HepG2 (cell line): Measurements from ENCODE around the gene NINL. TPM values are rescaled to one million over a fixed set of nuclear protein-coding genes. Genes with fewer than 3 reads are reported as not detected.
"Not testable (repeated sequence)": the region's sequence is repeated elsewhere in the genome, so short reads cannot be mapped to it uniquely, and the experiment has no call there.

Experiments
- ATAC-seq: fragments of 200-7000 bp; cut with Tn5 transposase; 3 replicates; pipeline ENCODE4 v1.9.1; 2020; ENCODE audit warnings: mild to moderate bottlenecking, moderate library complexity
- BruUV-seq: library from RNA; stranded (reverse); fragments of 400-500 nt; replicated peaks from 2 replicates; lab custom pipeline; 2021; lab: Mats Ljungman, UMichigan
- CTCF ChIA-PET: fragments of 300-600 bp; formaldehyde crosslinking; extraction: SDS; loops from one replicate; lab custom pipeline; 2021; ENCODE audit warnings: low total read pairs, inconsistent platforms, low intra/inter-chr PET ratio; lab: Yijun Ruan, JAX
- POLR2A ChIA-PET: fragments of 350-600 bp; sonication (Branson Sonifier 250); formaldehyde crosslinking; loops from one replicate; lab custom pipeline; 2020; ENCODE audit warnings: antibody characterized with exemption, inconsistent platforms; lab: Yijun Ruan, JAX
- DNase-seq: peaks from one replicate; pipeline ENCODE4 v3.0.0-alpha.2; 2015; ENCODE audit warnings: low spot score
- FAIRE-seq: peaks from 3 replicates; lab custom pipeline; 2011; peaks lifted over from hg19 to GRCh38; lab: Jason Lieb, UNC
- H2AFZ ChIP-seq: one replicate; pipeline ENCODE4 v1.6.1; 2011; ENCODE audit warnings: low read length, inconsistent platforms
- H3K27ac ChIP-seq: fragments of 300-600 bp; 3 replicates; pipeline ENCODE4 v1.8.0; 2011; ENCODE audit warnings: mixed run types, mild to moderate bottlenecking, mixed read lengths, low read length, inconsistent platforms; ENCODE audit not compliant: insufficient read depth; ENCODE audit errors: extremely low read length
- H3K27me3 ChIP-seq, 2 experiments: fragments of 200-600 bp in 1 of 2; 2 replicates in 1 of 2; 3 replicates in 1 of 2; pipeline versions ENCODE4 v1.6.0 to v1.8.0; 2011; ENCODE audit warnings: low read length in 2 of 2, mild to moderate bottlenecking in 2 of 2, moderate library complexity in 2 of 2, inconsistent platforms in 1 of 2; ENCODE audit not compliant: insufficient read depth in 2 of 2, control insufficient read depth in 1 of 2
- H3K36me3 ChIP-seq, 2 experiments: fragments of 200-600 bp in 1 of 2; replicated peaks in 1 of 2; 2 replicates in 1 of 2; 3 replicates in 1 of 2; pipeline versions ENCODE4 v1.5.1 to v1.8.0; 2011; ENCODE audit warnings: low read length in 2 of 2, inconsistent platforms in 1 of 2; ENCODE audit not compliant: insufficient read depth in 2 of 2, control insufficient read depth in 1 of 2
- H3K4me1 ChIP-seq: 2 replicates; pipeline ENCODE4 v1.5.1; 2012; ENCODE audit warnings: low read length, inconsistent platforms; ENCODE audit not compliant: insufficient read depth
- H3K4me2 ChIP-seq: 2 replicates; pipeline ENCODE4 v1.6.0; 2011; ENCODE audit warnings: low read depth, low read length, inconsistent platforms
- H3K4me3 ChIP-seq, 3 experiments: fragments of 200-600 bp in 1 of 3; sonication (generic), shearing (Covaris generic) in 1 of 3; replicated peaks in 1 of 3; 2 replicates each; pipeline ENCODE4 v1.5.1; 2011 to 2016; ENCODE audit warnings: low read length in 3 of 3, inconsistent platforms in 2 of 3, low read depth in 2 of 3, mild to moderate bottlenecking in 2 of 3, control low read depth in 1 of 3, mixed read lengths in 1 of 3; ENCODE audit not compliant: insufficient read depth in 1 of 3
- H3K79me2 ChIP-seq: one replicate; pipeline ENCODE4 v1.6.1; 2011; ENCODE audit warnings: low read length, inconsistent platforms; ENCODE audit not compliant: insufficient read depth
- H3K9ac ChIP-seq: 2 replicates; pipeline ENCODE4 v1.6.0; 2011; ENCODE audit warnings: mild to moderate bottlenecking, low read depth, low read length, inconsistent platforms; ENCODE audit not compliant: insufficient read depth
- H3K9me3 ChIP-seq: 2 replicates; pipeline ENCODE4 v1.5.1; 2012; ENCODE audit warnings: mild to moderate bottlenecking, low read length
- H4K20me1 ChIP-seq: 2 replicates; pipeline ENCODE4 v1.6.0; 2011; ENCODE audit warnings: inconsistent platforms, mild to moderate bottlenecking, low read length, moderate library complexity; ENCODE audit not compliant: insufficient read depth
- CREM ChIP-seq, 2 experiments: sonication (generic) in 1 of 2; formaldehyde crosslinking in 1 of 2; IDR thresholded peaks; 2 replicates each; pipeline versions ENCODE4 v1.4.0 to v1.6.1; 2016 to 2020; ENCODE audit warnings: antibody characterized with exemption in 1 of 2, mild to moderate bottlenecking in 1 of 2, missing genetic modification reagents in 1 of 2
- DMTF1 ChIP-seq: sonication (generic); formaldehyde crosslinking; IDR thresholded peaks from 2 replicates; pipeline ENCODE4 v1.4.0; 2020; ENCODE audit warnings: mild to moderate bottlenecking, missing genetic modification reagents
- FOXA1 ChIP-seq, 2 experiments: fragments of 450-650 bp in 1 of 2; sonication (generic) in 1 of 2; formaldehyde crosslinking in 1 of 2; IDR thresholded peaks; 2 replicates each; pipeline versions ENCODE4 v1.4.0 to v1.6.1; 2016 to 2020; ENCODE audit warnings: missing genetic modification reagents in 1 of 2
- GATAD2A ChIP-seq: IDR thresholded peaks from 2 replicates; pipeline ENCODE4 v1.6.1; 2016
- HDAC2 ChIP-seq: sonication (generic); formaldehyde crosslinking; IDR thresholded peaks from 2 replicates; pipeline ENCODE4 v1.4.0; 2020; ENCODE audit warnings: missing genetic modification reagents
- HNF1A ChIP-seq, 2 experiments: sonication (generic) in 1 of 2; formaldehyde crosslinking in 1 of 2; IDR thresholded peaks; 2 replicates each; pipeline versions ENCODE4 v1.4.0 to v1.6.1; 2016 to 2020; ENCODE audit warnings: borderline replicate concordance in 1 of 2, low read depth in 1 of 2, mild to moderate bottlenecking in 1 of 2, missing genetic modification reagents in 1 of 2
- PAXIP1 ChIP-seq: sonication (generic); formaldehyde crosslinking; conservative IDR thresholded peaks from 2 replicates; pipeline ENCODE4 v1.4.0; 2020; ENCODE audit warnings: mild to moderate bottlenecking, missing genetic modification reagents, moderate library complexity
- PITX1 ChIP-seq: sonication (generic); formaldehyde crosslinking; IDR thresholded peaks from 2 replicates; pipeline ENCODE4 v1.5.1; 2020; ENCODE audit warnings: mild to moderate bottlenecking, missing genetic modification reagents
- SAP130 ChIP-seq: IDR thresholded peaks from 2 replicates; pipeline ENCODE4 v1.6.1; 2016; ENCODE audit warnings: low read depth
- SIX1 ChIP-seq: sonication (generic); formaldehyde crosslinking; IDR thresholded peaks from 2 replicates; pipeline ENCODE4 v1.4.0; 2020; ENCODE audit warnings: missing genetic modification reagents, borderline replicate concordance
- SOX5 ChIP-seq: IDR thresholded peaks from 2 replicates; pipeline ENCODE4 v1.6.1; 2016; ENCODE audit warnings: borderline replicate concordance
- ZSCAN29 ChIP-seq: sonication (generic); formaldehyde crosslinking; conservative IDR thresholded peaks from 2 replicates; pipeline ENCODE4 v1.4.0; 2020; ENCODE audit warnings: mild to moderate bottlenecking, missing genetic modification reagents
- WGBS: methylation state at CpG from one replicate; pipeline ENCODE4 v1.1.6; 2017; ENCODE audit warnings: low lambda C conversion rate; 5-methylcytosine and 5-hydroxymethylcytosine counted together
- in situ Hi-C: cut with HindIII; loops from 2 replicates; pipeline ENCODE4 v1.10.0; 2017; ENCODE audit warnings: low pct_unique_long_range_greater_than_20kb; ENCODE audit not compliant: extremely low pct_ligation_motif_present
- intact Hi-C: fragments of 100-400 bp; cut with micrococcal nuclease; formaldehyde crosslinking; loops from one replicate; pipeline ENCODE4 v1.10.0; 2022; ENCODE audit not compliant: unreplicated experiment
- polyA plus RNA-seq, 8 experiments: library from polyadenylated mRNA; depleted of rRNA in 3 of 8; stranded (reverse) in 7 of 8; unstranded in 1 of 8; fragments of >200 nt; fragmentation: Illumina TruSeq in 4 of 8; extraction: Trizol in 4 of 8; gene quantifications; 2 replicates each; pipeline versions ENCODE4 v1.2.1 to v1.2.3, GENCODE V29; 2011 to 2016; ENCODE audit warnings: low read depth in 4 of 8, missing spikeins in 1 of 8, mixed read lengths in 1 of 8; ENCODE audit not compliant: insufficient read depth in 1 of 8
- total RNA-seq, 5 experiments: library from RNA; depleted of rRNA; stranded (reverse); fragments of >200 nt; fragmentation: Illumina TruSeq; extraction: Trizol; gene quantifications; 2 replicates each; pipeline ENCODE4 v1.2.3, GENCODE V29; 2016; ENCODE audit warnings: low read depth in 1 of 5

Gene NINL
- total and polyA plus RNA-seq, 2 of the 13 experiments (the other 11 are each of a cell fraction or from before 2014, with no cell fraction given), result 32.3 to 34.3 TPM

GRCh38 chr20:25550645-25551337 lies 34.5 kb downstream of the NINL start:
- H3K36me3 ChIP-seq, result peaks cover 4 to 18% of the 10 kb centered on the region in 2 experiments
- ATAC-seq; POLR2A ChIA-PET; H3K9ac ChIP-seq; H3K27ac ChIP-seq; in situ Hi-C loops; CTCF ChIA-PET; BruUV-seq; intact Hi-C loops; H3K9me3 ChIP-seq; H3K27me3 ChIP-seq; H2AFZ ChIP-seq; FAIRE-seq; DNase-seq; H3K4me3 ChIP-seq; TF ChIP-seq FOXA1 (IDR thresholded peaks at IDR 0.05); CREM (CRISPR knock-in tag; IDR thresholded peaks at IDR 0.05): not testable (repeated sequence)
- WGBS, result 35% methylated on average over 7 of the region's 7 CpGs
- H3K4me2 ChIP-seq, result peak overlapping the region; percentile 46
- peaks cover 31% of the 10 kb centered on the region; the same call in 1 of the 2 replicates for H4K20me1 ChIP-seq
- peaks cover 71% of the 10 kb centered on the region for H3K4me1 ChIP-seq
- H3K79me2 ChIP-seq, result peaks cover 64% of the 10 kb centered on the region
- TF ChIP-seq FOXA1 (CRISPR knock-in tag; IDR thresholded peaks at IDR 0.05) (peak; percentile 58; the same call in 1 of the 2 replicates), SOX5 (CRISPR knock-in tag) (peak; percentile 66), CREM (IDR thresholded peaks at IDR 0.05) (0 out of 2 replicates have a peak, but pooled peaks have one; percentile 31), ZSCAN29 (CRISPR knock-in tag) (0 out of 2 replicates have a peak, but pooled peaks have one; percentile 33), GATAD2A (CRISPR knock-in tag) (peak; percentile 75), SAP130 (CRISPR knock-in tag) (peak; percentile 43; the same call in 1 of the 2 replicates), HNF1A (IDR thresholded peaks at IDR 0.05; ENCODE audit: low read depth) (peak; percentile 50; the same call in 1 of the 2 replicates), HNF1A (CRISPR knock-in tag; IDR thresholded peaks at IDR 0.05; ENCODE audit: borderline replicate concordance) (peak; percentile 72; the same call in 1 of the 2 replicates), PAXIP1 (peak; percentile 44; the same call in 1 of the 2 replicates), PITX1 (CRISPR knock-in tag) (peak; percentile 97), DMTF1 (CRISPR knock-in tag) (0 out of 2 replicates have a peak, but pooled peaks have one; percentile 29), SIX1 (CRISPR knock-in tag) (0 out of 2 replicates have a peak, but pooled peaks have one; percentile 24), HDAC2 (CRISPR knock-in tag) (peak; percentile 22; the same call in 1 of the 2 replicates)
